GM19035 (cell line): Measurements from ENCODE around the gene SLC9A8.
"Not testable (repeated sequence)": the region's sequence is repeated elsewhere in the genome, so short reads cannot be mapped to it uniquely, and the experiment has no call there.

Experiments used
- ATAC-seq: cut with Tn5 transposase; IDR thresholded peaks from one replicate; pipeline ENCODE4 v1.9.1; 2021; ENCODE audit not compliant: unreplicated experiment

The SLC9A8 gene

GRCh38 chr20:49786196-49786595 lies 26.4 kb upstream of the SLC9A8 start:
- peak; percentile 26 for ATAC-seq

GRCh38 chr20:49786668-49787370 lies 25.8 kb upstream of the SLC9A8 start:
- no peak for ATAC-seq

GRCh38 chr20:49787371-49788357 lies 25.0 kb upstream of the SLC9A8 start:
- ATAC-seq: no peak

- no peak for ATAC-seq
Observed at GRCh38 chr20:49790077-49790798, 22.4 kb upstream of the SLC9A8 start.

- no peak for ATAC-seq
Observed at GRCh38 chr20:49791165-49791564, 21.5 kb upstream of the SLC9A8 start.

- no peak for ATAC-seq
Observed at GRCh38 chr20:49792006-49792405, 20.6 kb upstream of the SLC9A8 start.

- ATAC-seq: no peak
Observed at GRCh38 chr20:49792611-49793010, 20.0 kb upstream of the SLC9A8 start.

- ATAC-seq: no peak
Observed at GRCh38 chr20:49794336-49795134, 18.1 kb upstream of the SLC9A8 start.

GRCh38 chr20:49795135-49795424 lies 17.5 kb upstream of the SLC9A8 start:
- ATAC-seq: no peak

GRCh38 chr20:49796600-49797343 lies 15.9 kb upstream of the SLC9A8 start:
- ATAC-seq: no peak

- ATAC-seq: no peak
Observed at GRCh38 chr20:49797344-49797615, 15.3 kb upstream of the SLC9A8 start.

GRCh38 chr20:49798718-49799117 lies 13.9 kb upstream of the SLC9A8 start:
- ATAC-seq: no peak

GRCh38 chr20:49799698-49800097 lies 12.9 kb upstream of the SLC9A8 start:
- ATAC-seq: no peak

GRCh38 chr20:49803418-49803817 lies 9.2 kb upstream of the SLC9A8 start:
- no peak for ATAC-seq

- ATAC-seq: no peak
Observed at GRCh38 chr20:49804364-49804763, 8.3 kb upstream of the SLC9A8 start.

- ATAC-seq: not testable (repeated sequence)
Observed at GRCh38 chr20:49805224-49805876, 7.3 kb upstream of the SLC9A8 start.

- ATAC-seq: no peak
Observed at GRCh38 chr20:49808753-49809152, 3.9 kb upstream of the SLC9A8 start.

- no peak for ATAC-seq
Observed at GRCh38 chr20:49809803-49810359, 2.7 kb upstream of the SLC9A8 start.

GRCh38 chr20:49810491-49811190 lies 2.0 kb upstream of the SLC9A8 start:
- ATAC-seq: no peak
